Measurements from ENCODE around the gene STUM. TPM values are rescaled to one million over a fixed set of nuclear protein-coding genes. Genes with fewer than 3 reads are reported as not detected.

Gene STUM
- total RNA-seq, 1 donor from 2014 or later = 2.8 TPM

DNA sequence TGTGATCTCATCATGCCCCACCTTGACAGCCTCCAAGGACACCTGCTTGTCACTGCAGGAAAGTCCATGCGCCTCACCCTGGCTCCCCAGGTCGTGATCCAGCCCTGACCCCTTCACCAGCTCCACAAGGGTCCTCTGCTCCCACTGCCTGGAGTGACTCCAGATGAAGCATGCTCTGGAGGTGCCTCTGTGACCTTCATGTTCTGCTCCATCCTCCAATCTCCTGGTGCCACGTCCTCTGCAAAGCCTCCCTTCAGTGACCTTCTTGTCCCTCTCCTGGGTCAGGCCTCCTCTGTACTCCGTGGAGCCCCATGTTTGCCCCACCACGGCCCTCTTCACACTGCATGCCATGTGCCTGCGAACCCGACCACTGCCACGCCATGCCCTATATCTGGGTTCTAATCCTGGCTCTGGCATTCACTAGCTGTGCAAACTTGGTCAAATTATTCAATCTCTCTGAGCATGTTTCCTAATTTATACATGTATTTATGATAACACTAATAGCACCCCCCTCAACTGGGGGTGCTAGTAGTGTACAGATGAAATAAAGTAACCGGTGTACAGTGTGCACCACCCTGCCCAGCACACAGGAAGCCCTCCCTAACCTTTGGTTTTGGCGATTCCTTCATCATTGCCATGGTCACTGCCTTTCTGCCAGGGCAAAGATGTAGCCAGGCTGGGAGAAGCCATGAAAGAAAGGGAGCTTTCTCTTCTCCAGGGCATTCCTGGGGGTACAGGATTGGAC is 77.4 kb downstream of the STUM start:
- DNase-seq (ENCODE audit: low spot score) = no peak

GRCh38 chr1:226626577-226626956 is 78.0 kb downstream of the STUM start:
- DNase-seq (ENCODE audit: low spot score) = peak; percentile 83

GRCh38 chr1:226627050-226627755 is 78.6 kb downstream of the STUM start:
- no peak for DNase-seq (ENCODE audit: low spot score)

- no peak for DNase-seq (ENCODE audit: low spot score)
Measured at GRCh38 chr1:226627924-226628611, 79.5 kb downstream of the STUM start.

GRCh38 chr1:226628612-226629155 is 80.1 kb downstream of the STUM start:
- no peak for DNase-seq (ENCODE audit: low spot score)

DNA sequence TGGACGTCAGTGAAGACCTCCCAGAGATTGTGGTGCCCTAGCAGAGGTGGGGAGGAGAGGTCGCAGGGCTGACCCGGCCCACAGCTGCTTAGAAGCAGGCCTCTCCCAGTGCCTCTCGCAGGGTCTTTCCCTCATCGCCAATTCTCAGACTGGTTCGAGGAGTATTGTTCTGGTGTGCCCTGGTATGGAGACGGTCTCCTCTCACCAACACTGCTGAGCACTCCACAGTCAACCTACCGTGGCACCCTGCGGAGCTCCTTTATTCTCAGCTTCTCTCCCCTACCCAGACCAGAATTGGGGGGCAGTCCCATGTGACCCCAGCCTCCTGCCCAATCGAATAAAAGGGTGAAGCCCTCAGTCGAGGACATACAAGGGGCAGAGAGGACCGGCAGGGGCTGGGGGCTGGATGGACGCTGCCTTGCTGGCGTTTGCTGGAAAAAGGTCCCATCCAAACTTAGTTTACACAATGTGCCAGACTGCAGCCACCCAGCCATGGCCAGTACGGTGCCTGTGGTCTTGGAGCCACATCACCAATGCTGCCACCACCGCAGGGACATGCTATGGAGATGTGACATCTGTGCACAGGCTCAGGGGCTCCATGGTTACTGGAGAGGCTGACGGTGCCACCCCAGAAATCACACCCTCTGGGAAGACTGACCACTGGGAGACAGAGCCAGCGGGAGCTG is 80.8 kb downstream of the STUM start:
- DNase-seq (ENCODE audit: low spot score) = no peak

DNA sequence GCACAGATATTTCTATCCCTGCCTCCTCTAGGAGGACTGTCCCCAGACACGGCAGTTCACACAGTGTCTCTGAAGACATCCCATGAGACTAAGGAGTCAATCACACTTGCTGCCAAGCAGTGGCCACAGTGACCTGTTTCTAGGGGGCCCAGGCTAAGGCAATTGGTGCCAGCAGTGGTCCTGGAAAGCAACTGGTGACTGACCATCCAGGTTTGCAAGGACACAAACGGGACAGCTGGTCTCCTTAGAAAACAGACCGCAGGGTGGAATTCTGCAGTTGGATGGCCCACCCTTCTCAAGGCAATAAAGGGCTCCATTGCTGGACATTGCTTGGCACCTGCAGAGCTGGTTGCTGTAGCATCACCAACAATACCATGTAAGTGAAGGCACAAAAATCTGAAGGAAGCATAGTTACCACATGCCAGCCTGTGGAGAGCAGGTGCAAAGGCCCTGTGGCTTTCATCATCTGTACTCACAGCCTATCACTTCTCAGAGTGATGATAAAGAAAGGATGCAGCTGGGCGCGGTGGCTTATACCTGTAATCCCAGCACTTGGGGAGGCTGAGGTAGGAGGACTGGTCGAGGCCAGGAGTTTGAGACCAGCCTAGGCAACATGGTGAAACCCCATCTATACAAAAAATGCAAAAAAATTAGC is 81.5 kb downstream of the STUM start:
- no peak for DNase-seq (ENCODE audit: low spot score)

GRCh38 chr1:226630592-226630991 is 82.0 kb downstream of the STUM start:
- DNase-seq (ENCODE audit: low spot score) = no peak

DNA sequence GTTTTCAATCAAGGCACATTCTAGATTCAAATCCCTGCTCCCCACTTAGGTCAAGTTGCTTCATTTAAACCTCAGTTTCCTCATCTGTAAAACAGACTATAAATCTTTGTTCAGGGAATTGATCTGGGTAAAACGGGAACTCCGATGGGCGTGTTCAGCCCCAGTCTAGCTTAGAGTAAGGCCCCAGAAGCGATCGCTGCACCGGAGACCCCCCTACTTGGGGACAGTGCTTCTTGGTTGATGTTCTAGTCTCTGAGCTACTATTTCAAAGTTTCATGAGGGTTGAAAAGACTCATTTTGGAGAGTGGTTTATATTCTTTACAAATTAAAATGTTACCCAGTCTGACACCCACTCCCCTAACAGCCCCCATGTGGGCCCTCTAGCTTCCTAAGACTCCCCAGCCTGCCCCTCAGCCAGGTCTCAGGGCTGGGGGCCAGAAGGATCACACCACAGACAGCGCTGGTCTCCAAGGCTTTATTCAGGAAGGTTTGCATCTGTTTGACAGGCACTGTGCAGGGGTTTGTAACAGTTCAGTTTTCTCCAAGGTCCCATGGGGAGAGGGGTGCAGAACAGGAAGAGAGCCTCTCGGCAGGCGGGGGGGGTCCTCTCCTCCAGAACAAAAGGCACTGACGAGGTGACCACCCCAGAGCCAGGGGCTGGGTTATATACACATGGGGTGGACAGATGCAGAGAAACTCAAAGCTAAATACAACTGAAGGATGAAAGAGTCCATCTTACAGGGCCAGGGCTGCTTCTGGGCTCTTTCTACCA is 82.9 kb downstream of the STUM start:
- no peak for DNase-seq (ENCODE audit: low spot score)

- DNase-seq (ENCODE audit: low spot score) = no peak
Measured at GRCh38 chr1:226632169-226632879, 83.8 kb downstream of the STUM start.

GRCh38 chr1:226632922-226633351 is 84.4 kb downstream of the STUM start:
- no peak for DNase-seq (ENCODE audit: low spot score)

DNA sequence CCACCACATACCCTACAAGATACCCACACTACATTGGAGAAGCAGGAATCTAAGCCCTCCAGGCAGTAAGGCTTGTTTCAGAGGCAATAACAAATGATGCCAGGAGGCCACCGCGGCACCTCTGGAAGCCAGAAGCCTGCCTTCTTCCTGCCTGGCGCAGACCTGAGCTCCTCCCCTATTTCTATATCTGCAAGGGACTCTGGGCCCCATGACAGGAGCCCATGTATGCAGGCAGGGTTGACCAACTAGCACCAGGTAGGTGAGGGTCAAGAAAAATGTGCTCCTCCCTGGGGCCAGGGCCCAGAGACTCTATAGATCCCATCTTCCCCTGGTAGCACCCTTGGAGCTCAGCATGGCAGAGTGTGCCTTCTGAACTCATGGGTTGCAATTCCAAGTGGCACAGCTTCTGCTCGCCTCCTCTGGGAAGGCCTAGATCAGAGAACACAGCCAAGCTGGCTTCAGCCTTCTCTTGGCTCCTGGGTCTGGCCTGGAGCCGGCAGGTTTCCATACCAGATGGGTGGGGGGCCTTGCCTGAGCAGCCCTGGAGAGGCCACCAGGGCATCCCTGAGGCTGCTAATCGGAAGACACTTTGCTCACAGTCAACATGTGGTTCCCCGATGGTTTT is 85.1 kb downstream of the STUM start:
- DNase-seq (ENCODE audit: low spot score) = no peak

DNA sequence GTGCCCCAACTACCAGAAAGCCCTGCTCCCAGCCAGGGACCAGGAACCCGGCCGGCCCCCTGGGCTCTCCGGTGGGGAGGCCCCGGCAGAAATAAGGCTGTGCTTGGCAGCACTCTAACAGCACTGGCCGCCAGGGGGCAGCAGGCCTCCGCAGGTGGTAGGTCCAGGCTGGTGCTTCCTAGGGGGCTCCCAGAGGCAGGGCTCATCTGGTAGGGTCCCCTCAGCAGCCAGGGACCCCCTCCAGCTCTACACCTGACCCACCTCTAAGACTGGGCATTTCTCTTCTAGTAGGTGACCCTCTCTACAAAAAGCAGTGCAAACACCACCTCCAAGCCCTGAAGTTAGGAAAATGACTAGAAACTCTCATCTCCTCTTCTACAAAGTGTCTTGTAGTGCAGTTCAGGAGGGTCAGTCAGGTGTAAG is 85.6 kb downstream of the STUM start:
- DNase-seq (ENCODE audit: low spot score) = peak; percentile 79

- no peak for DNase-seq (ENCODE audit: low spot score)
Measured at GRCh38 chr1:226634611-226635246, 86.2 kb downstream of the STUM start.

DNA sequence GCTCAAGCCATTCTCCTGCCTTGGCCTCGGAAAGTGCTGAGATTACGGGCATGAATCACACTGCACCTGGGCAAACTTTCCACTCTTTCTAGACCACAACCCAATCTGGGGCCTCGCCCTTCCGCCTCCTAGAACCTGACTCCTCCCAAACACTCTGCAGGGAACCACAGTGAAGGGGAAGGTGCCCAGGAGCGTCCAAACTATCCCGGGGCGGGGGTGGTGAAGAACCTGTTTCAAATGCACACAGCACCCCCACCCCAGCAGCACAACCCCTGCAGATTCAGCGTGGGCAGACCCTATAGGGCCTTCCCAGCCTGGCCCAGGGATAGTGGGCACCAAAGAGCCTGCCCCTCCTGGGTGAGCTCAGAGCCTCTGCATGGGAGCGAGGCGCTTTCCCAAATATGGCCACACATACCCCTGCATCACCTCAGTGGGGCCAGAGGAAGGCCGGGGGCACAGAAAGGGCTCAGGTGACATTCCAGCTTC is 86.9 kb downstream of the STUM start:
- DNase-seq (ENCODE audit: low spot score) = no peak

GRCh38 chr1:226636847-226637096 is 88.2 kb downstream of the STUM start:
- no peak for DNase-seq (ENCODE audit: low spot score)

- no peak for DNase-seq (ENCODE audit: low spot score)
Measured at GRCh38 chr1:226637147-226637935, 88.8 kb downstream of the STUM start.

- no peak for DNase-seq (ENCODE audit: low spot score)
Measured at GRCh38 chr1:226638001-226638601, 89.5 kb downstream of the STUM start.

Data from ureter (tissue), 1 donor.